Prostate gland (tissue), 2 donors: ENCODE results near the gene DHCR7.

Experiments used
- CTCF ChIP-seq, 4 experiments: fragments of 200-600 bp in 2 of 4; fragments of 450-650 bp in 2 of 4; sonication (generic) in 2 of 4; IDR thresholded peaks; 1 replicate in 3 of 4; 2 replicates in 1 of 4; pipeline ENCODE4 v1.5.1; 2016 to 2019; ENCODE audit warnings: antibody characterized with exemption in 4 of 4, mild to moderate bottlenecking in 2 of 4, moderate library complexity in 2 of 4
- POLR2A ChIP-seq: fragments of 450-650 bp; IDR thresholded peaks from one replicate; pipeline ENCODE4 v1.6.1; 2016; ENCODE audit warnings: antibody characterized with exemption, mild to moderate bottlenecking

DNA sequence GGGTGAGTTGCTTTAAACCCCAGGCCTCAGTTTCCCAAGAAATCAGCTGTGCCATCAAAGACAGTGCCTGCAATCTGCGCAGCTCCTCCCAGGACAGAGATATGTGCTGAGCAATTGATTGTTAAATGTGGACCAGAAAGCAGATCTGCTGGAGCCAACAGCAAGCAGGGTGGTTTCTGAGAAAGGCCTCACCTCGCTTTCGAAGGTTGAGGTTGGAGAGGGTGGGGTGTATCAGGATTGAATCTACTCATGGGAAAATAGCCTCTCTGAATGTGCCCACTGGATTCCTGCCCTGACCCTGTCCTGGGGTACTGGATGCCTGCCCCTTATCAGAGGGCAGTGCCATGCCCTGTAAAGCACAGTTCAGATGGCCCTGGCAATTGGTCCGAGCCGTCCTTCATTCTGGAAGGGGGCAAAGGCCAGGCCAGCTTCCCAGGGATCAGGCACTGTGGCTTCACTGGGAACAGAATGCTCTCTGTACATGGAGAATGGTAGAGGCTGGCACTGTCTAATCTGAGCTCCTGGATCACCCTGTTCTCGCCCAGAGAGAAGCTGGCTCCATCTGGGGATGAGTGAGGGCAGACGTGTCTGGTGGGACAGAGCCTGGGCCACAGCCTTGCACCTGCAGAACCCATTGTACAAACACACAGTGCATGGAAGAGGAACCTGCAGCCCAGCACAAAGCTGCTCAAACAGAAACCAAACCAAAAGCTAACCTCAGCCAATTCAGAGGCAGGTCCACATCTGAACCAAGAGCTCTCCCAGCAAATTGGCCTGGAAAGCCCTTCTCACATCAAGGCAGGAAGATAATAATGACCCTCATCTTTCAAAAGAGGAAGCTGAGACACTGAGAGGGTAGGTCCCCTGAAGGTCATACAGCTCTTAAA, 15.2 kb downstream of the DHCR7 start:
- TF ChIP-seq CTCF (IDR thresholded peaks at IDR 0.05) (no peak), POLR2A (no peak)
